Gastrocnemius medialis (tissue), 4 donors: ENCODE results near the gene CRYGD.

Source experiments
- POLR2A ChIP-seq, 2 donors: fragments of 450-650 bp; IDR thresholded peaks; one replicate each; pipeline ENCODE4 v1.6.1; 2017; ENCODE audit warnings: antibody characterized with exemption in 2 of 2, mild to moderate bottlenecking in 2 of 2, moderate library complexity in 2 of 2
- TF ChIP-seq, protein P1 (sequence below), 5 experiments: fragments of 450-650 bp in 3 of 5; fragments of 200-600 bp in 2 of 5; sonication (generic) in 2 of 5; IDR thresholded peaks in 4 of 5; conservative IDR thresholded peaks in 1 of 5; 1 replicate in 4 of 5; 2 replicates in 1 of 5; pipeline ENCODE4 v1.5.1; 2016 to 2019; ENCODE audit warnings: antibody characterized with exemption in 5 of 5, mild to moderate bottlenecking in 3 of 5, moderate library complexity in 3 of 5

DNA sequence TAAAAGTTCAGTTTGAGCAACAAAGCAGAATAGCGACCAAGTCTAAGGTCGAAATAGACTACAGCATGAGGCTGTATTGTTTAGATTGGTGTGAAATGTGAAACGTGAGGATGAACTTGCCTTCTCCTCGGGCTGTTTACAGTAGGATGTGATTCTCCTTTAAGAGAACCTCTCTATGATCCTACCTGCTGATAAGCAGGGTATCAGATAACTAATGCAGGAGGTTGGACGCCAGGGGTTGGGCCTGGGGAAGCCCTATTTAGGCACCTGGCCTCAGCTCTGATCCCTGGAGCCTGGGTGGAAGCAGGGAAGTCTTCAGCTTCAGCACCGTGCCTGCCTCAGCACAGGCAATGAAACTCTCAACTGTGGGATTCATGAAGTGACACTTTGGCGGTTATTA lies 11.4 kb downstream of the CRYGD start:
- TF ChIP-seq, protein P1, sequence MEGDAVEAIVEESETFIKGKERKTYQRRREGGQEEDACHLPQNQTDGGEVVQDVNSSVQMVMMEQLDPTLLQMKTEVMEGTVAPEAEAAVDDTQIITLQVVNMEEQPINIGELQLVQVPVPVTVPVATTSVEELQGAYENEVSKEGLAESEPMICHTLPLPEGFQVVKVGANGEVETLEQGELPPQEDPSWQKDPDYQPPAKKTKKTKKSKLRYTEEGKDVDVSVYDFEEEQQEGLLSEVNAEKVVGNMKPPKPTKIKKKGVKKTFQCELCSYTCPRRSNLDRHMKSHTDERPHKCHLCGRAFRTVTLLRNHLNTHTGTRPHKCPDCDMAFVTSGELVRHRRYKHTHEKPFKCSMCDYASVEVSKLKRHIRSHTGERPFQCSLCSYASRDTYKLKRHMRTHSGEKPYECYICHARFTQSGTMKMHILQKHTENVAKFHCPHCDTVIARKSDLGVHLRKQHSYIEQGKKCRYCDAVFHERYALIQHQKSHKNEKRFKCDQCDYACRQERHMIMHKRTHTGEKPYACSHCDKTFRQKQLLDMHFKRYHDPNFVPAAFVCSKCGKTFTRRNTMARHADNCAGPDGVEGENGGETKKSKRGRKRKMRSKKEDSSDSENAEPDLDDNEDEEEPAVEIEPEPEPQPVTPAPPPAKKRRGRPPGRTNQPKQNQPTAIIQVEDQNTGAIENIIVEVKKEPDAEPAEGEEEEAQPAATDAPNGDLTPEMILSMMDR (IDR thresholded peaks at IDR 0.05 in 4 of 5, conservative IDR thresholded peaks at IDR 0.05 in 1 of 5) = no peak
- no peak for TF ChIP-seq POLR2A (IDR thresholded peaks at IDR 0.05)
